ENCODE data around the gene FTO.

Gene FTO

DNA sequence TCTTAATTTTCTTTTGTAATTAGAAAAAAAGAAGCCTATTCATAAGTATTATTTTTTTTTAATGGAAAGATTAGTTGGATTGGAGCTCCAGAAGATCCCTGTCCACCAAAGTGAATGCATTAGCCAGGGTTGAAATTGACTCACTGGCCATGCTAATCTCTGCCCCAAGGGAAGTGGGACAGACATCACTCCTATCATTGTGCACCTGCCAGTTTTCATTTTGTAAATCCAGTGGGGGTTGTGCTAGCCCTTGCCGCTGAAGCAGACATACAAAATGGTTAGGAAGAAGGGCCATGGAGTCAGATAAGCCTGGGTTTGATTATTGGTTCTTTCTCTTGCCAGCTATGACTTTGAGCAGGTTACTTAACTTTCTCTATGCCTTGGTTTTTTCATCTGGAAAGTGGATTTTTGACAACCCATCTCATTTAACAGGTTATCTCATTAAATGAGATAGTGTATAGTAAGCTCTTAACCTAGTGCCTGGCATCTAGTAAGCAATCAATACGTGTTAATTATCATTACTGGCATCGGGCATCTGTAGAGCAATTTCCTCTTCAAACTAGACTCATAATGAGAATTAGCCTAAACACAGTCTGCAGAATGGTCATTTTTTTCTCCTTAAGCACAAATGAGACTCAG is 365.8 kb downstream of the FTO start:
- Histone ChIP-seq H3F3A (ENCODE audit: insufficient read depth, low read length) (no peaks in the 10 kb centered on the region), H3K9ac (ENCODE audit: low read length) (no peak overlapping the region), H4K20me1 (ENCODE audit: insufficient read depth, low read length) (no peaks in the 10 kb centered on the region), H3K27ac (ENCODE audit: low read length) (no peak overlapping the region), H3K4me3 (ENCODE audit: low read length) (no peak overlapping the region), H2AFZ (ENCODE audit: low read length) (no peak overlapping the region), H3K36me3 (replicated peaks; ENCODE audit: insufficient read depth, low read length) (no peaks in the 10 kb centered on the region), H3K79me2 (ENCODE audit: low read length) (no peaks in the 10 kb centered on the region), H3K27me3 (replicated peaks; ENCODE audit: insufficient read depth, low read length) (no peaks in the 10 kb centered on the region), H3K4me2 (ENCODE audit: low read depth, low read length) (no peak overlapping the region), H3K9me2 (replicated peaks; ENCODE audit: insufficient read depth, low read length) (no peaks in the 10 kb centered on the region), H3K9me3 (replicated peaks; ENCODE audit: insufficient read depth, low read length) (no peaks in the 10 kb centered on the region), H3K4me1 (ENCODE audit: low read length) (no peaks in the 10 kb centered on the region)
- TF ChIP-seq EZH2 (optimal IDR thresholded peaks at IDR 0.05; ENCODE audit: low read depth, low read length) (no peak), EZH2phosphoT487 (IDR thresholded peaks at IDR 0.05; ENCODE audit: low read length) (no peak)
- TF ChIP-seq, protein P1, sequence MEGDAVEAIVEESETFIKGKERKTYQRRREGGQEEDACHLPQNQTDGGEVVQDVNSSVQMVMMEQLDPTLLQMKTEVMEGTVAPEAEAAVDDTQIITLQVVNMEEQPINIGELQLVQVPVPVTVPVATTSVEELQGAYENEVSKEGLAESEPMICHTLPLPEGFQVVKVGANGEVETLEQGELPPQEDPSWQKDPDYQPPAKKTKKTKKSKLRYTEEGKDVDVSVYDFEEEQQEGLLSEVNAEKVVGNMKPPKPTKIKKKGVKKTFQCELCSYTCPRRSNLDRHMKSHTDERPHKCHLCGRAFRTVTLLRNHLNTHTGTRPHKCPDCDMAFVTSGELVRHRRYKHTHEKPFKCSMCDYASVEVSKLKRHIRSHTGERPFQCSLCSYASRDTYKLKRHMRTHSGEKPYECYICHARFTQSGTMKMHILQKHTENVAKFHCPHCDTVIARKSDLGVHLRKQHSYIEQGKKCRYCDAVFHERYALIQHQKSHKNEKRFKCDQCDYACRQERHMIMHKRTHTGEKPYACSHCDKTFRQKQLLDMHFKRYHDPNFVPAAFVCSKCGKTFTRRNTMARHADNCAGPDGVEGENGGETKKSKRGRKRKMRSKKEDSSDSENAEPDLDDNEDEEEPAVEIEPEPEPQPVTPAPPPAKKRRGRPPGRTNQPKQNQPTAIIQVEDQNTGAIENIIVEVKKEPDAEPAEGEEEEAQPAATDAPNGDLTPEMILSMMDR (IDR thresholded peaks at IDR 0.05; ENCODE audit: low read length), result no peak
- DNase-seq, result no peak

DNA sequence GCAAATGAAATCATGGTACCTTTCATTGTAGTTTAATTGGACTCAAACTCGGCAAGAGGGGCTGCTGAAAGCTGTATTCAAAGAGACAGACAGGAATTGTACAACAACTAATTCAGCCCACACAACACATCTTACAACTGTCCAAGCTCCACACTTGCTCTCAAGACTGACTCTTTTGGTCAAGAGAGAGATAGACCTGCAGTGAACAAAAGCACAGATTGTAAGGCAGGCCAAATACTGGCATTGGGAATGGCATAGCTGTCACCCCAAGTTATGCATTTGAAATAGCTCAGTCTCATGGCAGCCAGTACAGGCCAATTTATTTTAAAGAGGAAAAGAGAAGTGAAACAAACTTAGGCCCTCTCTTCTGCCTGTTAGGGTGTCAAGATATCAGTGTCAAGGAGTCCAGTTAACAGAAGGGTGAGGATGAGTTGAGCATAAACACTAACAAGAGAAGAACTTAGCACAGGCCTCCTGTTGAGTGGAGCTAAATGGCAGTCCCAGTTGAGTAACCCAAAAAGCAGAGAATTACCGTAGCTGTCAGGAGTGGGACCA is 366.9 kb downstream of the FTO start:
- Histone ChIP-seq H3K9ac (ENCODE audit: low read length) (no peak overlapping the region), H3F3A (ENCODE audit: insufficient read depth, low read length) (no peaks in the 10 kb centered on the region), H3K27ac (ENCODE audit: low read length) (no peak overlapping the region), H3K4me1 (ENCODE audit: low read length) (no peaks in the 10 kb centered on the region), H3K9me2 (replicated peaks; ENCODE audit: insufficient read depth, low read length) (no peaks in the 10 kb centered on the region), H2AFZ (ENCODE audit: low read length) (no peak overlapping the region), H3K27me3 (replicated peaks; ENCODE audit: insufficient read depth, low read length) (no peaks in the 10 kb centered on the region), H3K9me3 (replicated peaks; ENCODE audit: insufficient read depth, low read length) (no peaks in the 10 kb centered on the region), H3K4me2 (ENCODE audit: low read depth, low read length) (no peak overlapping the region), H4K20me1 (ENCODE audit: insufficient read depth, low read length) (no peaks in the 10 kb centered on the region), H3K79me2 (ENCODE audit: low read length) (no peaks in the 10 kb centered on the region), H3K36me3 (replicated peaks; ENCODE audit: insufficient read depth, low read length) (no peaks in the 10 kb centered on the region), H3K4me3 (ENCODE audit: low read length) (no peak overlapping the region)
- DNase-seq, result no peak
- TF ChIP-seq EZH2phosphoT487 (IDR thresholded peaks at IDR 0.05; ENCODE audit: low read length), result no peak
- TF ChIP-seq, protein P1 (IDR thresholded peaks at IDR 0.05; ENCODE audit: low read length), result no peak
- no peak for TF ChIP-seq EZH2 (optimal IDR thresholded peaks at IDR 0.05; ENCODE audit: low read depth, low read length)

DNA sequence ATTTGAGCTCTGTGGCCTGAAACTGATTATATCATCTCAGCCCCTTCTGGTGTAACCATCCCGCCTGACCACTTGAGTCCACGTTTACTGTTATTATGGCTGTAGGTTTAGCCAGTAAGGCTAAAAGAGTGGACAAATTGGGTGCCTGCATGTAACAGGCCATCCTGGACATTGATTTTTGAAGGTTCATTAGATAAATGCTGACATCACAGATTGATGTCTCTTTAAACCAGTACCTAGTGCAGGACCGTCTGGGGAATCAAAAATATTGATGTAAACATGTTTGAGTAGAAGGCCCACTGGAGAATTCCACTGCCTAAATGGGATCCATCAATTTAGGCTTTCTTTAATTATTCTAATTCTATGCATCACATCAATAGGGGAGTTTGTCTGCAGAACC is 367.6 kb downstream of the FTO start:
- H3K4me1 ChIP-seq (ENCODE audit: low read length), result no peaks in the 10 kb centered on the region
- H3K27me3 ChIP-seq (replicated peaks; ENCODE audit: insufficient read depth, low read length), result no peaks in the 10 kb centered on the region
- no peak overlapping the region for H3K9ac ChIP-seq (ENCODE audit: low read length)
- no peaks in the 10 kb centered on the region for H4K20me1 ChIP-seq (ENCODE audit: insufficient read depth, low read length)
- no peaks in the 10 kb centered on the region for H3K79me2 ChIP-seq (ENCODE audit: low read length)
- no peaks in the 10 kb centered on the region for H3K9me3 ChIP-seq (replicated peaks; ENCODE audit: insufficient read depth, low read length)
- H3K9me2 ChIP-seq (replicated peaks; ENCODE audit: insufficient read depth, low read length), result no peaks in the 10 kb centered on the region
- no peak overlapping the region for H2AFZ ChIP-seq (ENCODE audit: low read length)
- H3K4me2 ChIP-seq (ENCODE audit: low read depth, low read length), result no peak overlapping the region
- TF ChIP-seq EZH2phosphoT487 (IDR thresholded peaks at IDR 0.05; ENCODE audit: low read length) (no peak), EZH2 (optimal IDR thresholded peaks at IDR 0.05; ENCODE audit: low read depth, low read length) (no peak)
- TF ChIP-seq, protein P1 (IDR thresholded peaks at IDR 0.05; ENCODE audit: low read length), result no peak
- no peaks in the 10 kb centered on the region for H3K36me3 ChIP-seq (replicated peaks; ENCODE audit: insufficient read depth, low read length)
- H3K4me3 ChIP-seq (ENCODE audit: low read length), result no peak overlapping the region
- DNase-seq, result no peak
- no peak overlapping the region for H3K27ac ChIP-seq (ENCODE audit: low read length)
- no peaks in the 10 kb centered on the region for H3F3A ChIP-seq (ENCODE audit: insufficient read depth, low read length)
